Immature natural killer cell (primary cell): Measurements from ENCODE around the gene XIRP1. TPM values are rescaled to one million over a fixed set of nuclear protein-coding genes. Genes with fewer than 3 reads are reported as not detected.

Source experiments
- DNase-seq, 3 donors: peaks; one replicate each; pipeline ENCODE4 v3.0.0; 2022; ENCODE audit warnings: mixed read lengths in 1 of 3
- H3K27ac Mint-ChIP-seq, 6 donors: one replicate each; pipeline ENCODE4 v1.8.0; 2020; ENCODE audit warnings: mixed read lengths in 6 of 6, mild to moderate bottlenecking in 5 of 6, inconsistent platforms in 4 of 6, moderate library complexity in 3 of 6
- H3K27me3 Mint-ChIP-seq, 3 donors: one replicate each; pipeline ENCODE4 v1.8.0; 2020 to 2021; ENCODE audit warnings: low read depth in 3 of 3, mild to moderate bottlenecking in 3 of 3, mixed read lengths in 3 of 3, moderate library complexity in 3 of 3, inconsistent platforms in 1 of 3
- H3K36me3 Mint-ChIP-seq, 3 donors: one replicate each; pipeline ENCODE4 v1.8.0; 2020; ENCODE audit warnings: mixed read lengths in 3 of 3, inconsistent platforms in 2 of 3, mild to moderate bottlenecking in 2 of 3
- H3K4me1 Mint-ChIP-seq, 2 donors: one replicate each; pipeline ENCODE4 v1.8.0; 2020; ENCODE audit warnings: inconsistent platforms in 2 of 2, mild to moderate bottlenecking in 2 of 2, mixed read lengths in 2 of 2, moderate library complexity in 1 of 2
- H3K4me3 Mint-ChIP-seq, 5 donors: one replicate each; pipeline ENCODE4 v1.8.0; 2020; ENCODE audit warnings: mild to moderate bottlenecking in 5 of 5, mixed read lengths in 5 of 5, inconsistent platforms in 3 of 5, moderate library complexity in 3 of 5
- H3K9me3 Mint-ChIP-seq, 6 donors: one replicate each; pipeline ENCODE4 v1.8.0; 2020; ENCODE audit warnings: mild to moderate bottlenecking in 6 of 6, mixed read lengths in 6 of 6, inconsistent platforms in 4 of 6, moderate library complexity in 3 of 6
- polyA plus RNA-seq, 3 donors: library from polyadenylated mRNA; unstranded; fragments of 300-500 nt; fragmentation: Illumina TruSeq; gene quantifications; one replicate each; pipeline ENCODE4 v1.2.3, GENCODE V29; 2021

Gene XIRP1
- polyA plus RNA-seq, 3 donors from 2014 or later: 0.03 to 0.27 TPM; not detected in 1

DNA sequence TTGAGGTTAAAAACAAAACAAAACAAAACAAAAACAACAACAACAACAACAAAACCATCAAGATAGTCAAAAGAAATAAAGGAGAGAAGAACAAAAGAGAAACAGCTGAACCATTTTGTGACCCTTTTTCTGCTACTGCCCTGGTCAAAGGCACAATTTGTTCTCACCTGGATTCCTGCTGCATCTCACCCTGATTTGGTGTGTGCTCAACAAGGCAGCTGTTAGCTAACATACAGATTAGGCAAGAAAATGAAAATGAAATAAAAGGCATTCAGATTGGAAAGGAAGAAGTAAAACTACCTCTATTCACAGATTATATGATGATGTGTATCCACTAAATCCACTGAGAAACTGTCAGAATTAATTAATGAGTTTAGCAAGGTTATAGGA lies 28.7 kb upstream of the XIRP1 start:
- Mint-ChIP-seq H3K27ac (peak overlapping the region; percentile 86 to 98 (median 94)), H3K36me3 (no peaks in the 10 kb centered on the region), H3K27me3 (peaks cover 2 to 11% (median 7%) of the 10 kb centered on the region in 3 donors), H3K4me3 (peak overlapping the region; percentile 64 to 80 (median 69)), H3K9me3 (no peaks in the 10 kb centered on the region), H3K4me1 (peaks cover 89 to 97% of the 10 kb centered on the region in 2 donors)
- peak in 1 of 3 donors; percentile 21 for DNase-seq

- H3K27me3 Mint-ChIP-seq: peaks cover 2 to 11% (median 7%) of the 10 kb centered on the region in 3 donors
- H3K4me1 Mint-ChIP-seq: peaks cover 90 to 97% of the 10 kb centered on the region in 2 donors
- H3K4me3 Mint-ChIP-seq: peak overlapping the region; percentile 64 to 80 (median 69)
- H3K27ac Mint-ChIP-seq: peak overlapping the region; percentile 86 to 98 (median 94)
- H3K36me3 Mint-ChIP-seq: no peaks in the 10 kb centered on the region
- H3K9me3 Mint-ChIP-seq: no peaks in the 10 kb centered on the region
- peak; percentile 22 to 42 (median 33) for DNase-seq
These were observed 28.2 kb upstream of the XIRP1 start for GRCh38 chr3:39220407-39221140.

GRCh38 chr3:39219702-39220101 lies 27.3 kb upstream of the XIRP1 start:
- Mint-ChIP-seq H3K4me3 (peak overlapping the region in 2 of 5 donors; percentile 13 to 80), H3K36me3 (no peaks in the 10 kb centered on the region), H3K27me3 (peaks cover 2 to 11% (median 7%) of the 10 kb centered on the region in 3 donors), H3K27ac (peak overlapping the region; percentile 86 to 98 (median 94)), H3K4me1 (peaks cover 87 to 97% of the 10 kb centered on the region in 2 donors), H3K9me3 (no peaks in the 10 kb centered on the region)
- no peak for DNase-seq

DNA sequence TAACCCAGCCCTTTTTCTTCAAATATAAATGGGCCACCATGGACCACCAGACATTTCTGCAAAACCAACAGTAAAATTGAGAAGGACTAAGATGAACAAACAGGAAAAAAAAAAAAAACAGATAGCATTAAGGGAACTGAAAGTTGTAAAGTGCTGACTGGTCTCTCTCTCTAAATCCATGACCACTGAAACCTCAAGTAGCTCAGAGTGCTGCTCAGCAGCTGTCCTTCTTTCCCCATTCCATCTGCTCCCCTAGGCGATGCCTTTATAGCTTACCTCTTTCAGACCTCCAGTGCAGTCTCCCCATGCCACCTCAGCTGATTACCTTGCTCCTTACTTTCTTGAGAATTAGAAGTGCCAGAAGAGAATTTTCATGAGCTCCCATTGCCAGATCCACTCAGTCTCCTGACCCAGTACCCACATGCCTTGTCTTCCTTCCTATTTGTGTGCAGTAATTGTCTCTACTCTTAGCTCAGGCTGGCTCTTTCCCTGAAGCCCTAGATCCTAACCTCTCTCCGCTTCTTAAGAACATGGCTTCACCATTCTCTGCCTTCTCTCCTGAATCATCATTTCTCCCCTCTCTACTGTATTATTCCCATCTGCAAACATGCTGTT lies 23.9 kb upstream of the XIRP1 start:
- peak overlapping the region; percentile 50 to 73 (median 53) for H3K4me3 Mint-ChIP-seq
- peak overlapping the region; percentile 42 to 91 (median 75) for H3K27ac Mint-ChIP-seq
- H3K36me3 Mint-ChIP-seq: peaks cover 0 to 5% (median 2%) of the 10 kb centered on the region in 3 donors
- no peaks in the 10 kb centered on the region for H3K9me3 Mint-ChIP-seq
- peaks cover 69 to 90% of the 10 kb centered on the region in 2 donors for H3K4me1 Mint-ChIP-seq
- H3K27me3 Mint-ChIP-seq: peaks cover 2 to 4% (median 4%) of the 10 kb centered on the region in 3 donors
- DNase-seq: peak in 2 of 3 donors; percentile 32 to 42

- peaks cover 71 to 90% of the 10 kb centered on the region in 2 donors for H3K4me1 Mint-ChIP-seq
- DNase-seq: no peak
- H3K36me3 Mint-ChIP-seq: peaks cover 0 to 9% (median 6%) of the 10 kb centered on the region in 3 donors
- H3K27ac Mint-ChIP-seq: peak overlapping the region; percentile 6 to 76 (median 52)
- H3K4me3 Mint-ChIP-seq: no peak overlapping the region
- H3K9me3 Mint-ChIP-seq: no peaks in the 10 kb centered on the region
- H3K27me3 Mint-ChIP-seq: peaks cover 0 to 6% (median 4%) of the 10 kb centered on the region in 3 donors
These were observed 21.2 kb upstream of the XIRP1 start for GRCh38 chr3:39213613-39214012.

GRCh38 chr3:39212665-39213064 lies 20.3 kb upstream of the XIRP1 start:
- Mint-ChIP-seq H3K27ac (peak overlapping the region in 1 of 6 donors; percentile 29), H3K9me3 (no peaks in the 10 kb centered on the region), H3K27me3 (peaks cover 0 to 7% (median 6%) of the 10 kb centered on the region in 3 donors)

DNA sequence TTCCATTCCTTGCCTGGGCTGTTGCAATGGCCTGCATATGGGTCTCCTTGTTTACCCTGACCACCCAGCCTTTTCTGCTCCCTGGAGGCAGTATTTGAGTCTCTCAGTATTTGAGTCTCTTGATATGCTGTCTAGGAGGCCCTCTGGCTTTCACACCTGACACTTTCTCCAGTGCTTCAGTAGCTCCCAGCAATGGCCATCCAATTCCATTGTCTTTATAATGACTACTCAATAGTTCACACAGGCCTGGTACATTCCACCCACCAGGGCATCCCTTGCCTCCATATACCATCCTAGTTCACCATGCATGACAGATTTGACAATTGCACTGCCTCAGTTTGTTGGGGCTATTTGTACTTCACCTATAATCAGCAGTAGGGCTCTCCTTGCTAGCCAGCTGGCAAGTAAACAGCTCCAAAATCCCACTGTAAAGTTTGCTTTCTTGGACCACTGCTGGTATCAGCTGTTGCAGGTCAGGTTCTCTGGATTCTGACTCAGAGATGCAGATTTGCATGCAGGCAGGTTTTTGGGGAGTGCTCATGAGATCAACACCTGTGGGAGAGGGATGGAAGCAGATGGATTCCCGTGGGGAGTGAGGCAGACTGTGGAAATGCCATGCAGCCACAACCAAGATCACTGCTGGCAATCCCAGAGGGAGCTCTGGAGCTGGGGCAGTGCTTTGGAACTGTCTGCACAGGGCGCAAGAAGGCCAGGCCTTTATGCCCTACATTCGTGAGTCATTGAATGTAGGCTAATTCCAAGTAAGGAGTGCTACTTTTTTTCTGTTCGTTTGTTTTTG lies 19.1 kb upstream of the XIRP1 start:
- Mint-ChIP-seq H3K27ac (peak overlapping the region; percentile 0 to 85 (median 58)), H3K4me1 (peaks cover 71 to 82% of the 10 kb centered on the region in 2 donors), H3K36me3 (peaks cover 0 to 9% (median 6%) of the 10 kb centered on the region in 3 donors), H3K9me3 (no peaks in the 10 kb centered on the region), H3K4me3 (peak overlapping the region in 1 of 5 donors; percentile 16), H3K27me3 (peaks cover 0 to 7% (median 6%) of the 10 kb centered on the region in 3 donors)
- no peak for DNase-seq

More at GRCh38 chr3:39212665-39213064, 20.3 kb upstream of the XIRP1 start:
- DNase-seq: no peak
- H3K4me3 Mint-ChIP-seq: no peak overlapping the region
- peaks cover 75 to 92% of the 10 kb centered on the region in 2 donors for H3K4me1 Mint-ChIP-seq
- peaks cover 0 to 9% (median 6%) of the 10 kb centered on the region in 3 donors for H3K36me3 Mint-ChIP-seq

DNA sequence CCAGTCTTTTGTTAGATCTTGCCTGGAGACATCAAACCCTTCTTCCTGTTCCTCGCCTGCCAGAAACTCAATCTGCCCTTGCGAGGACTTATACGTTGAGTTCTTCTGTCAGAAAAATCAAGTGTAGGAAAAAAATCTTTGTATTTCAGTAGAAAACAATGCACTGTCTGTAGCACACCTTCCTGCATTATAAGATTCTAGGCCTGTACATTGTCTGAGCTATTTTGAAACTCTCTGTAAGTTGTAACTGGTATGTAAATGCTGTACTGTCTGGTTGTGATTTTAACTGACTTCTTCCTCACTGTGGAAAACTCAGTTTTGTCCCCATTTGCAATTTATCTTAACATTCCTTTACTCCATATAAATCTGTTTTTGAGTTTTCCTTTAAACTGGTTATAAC lies 17.7 kb upstream of the XIRP1 start:
- peaks cover 0 to 9% (median 6%) of the 10 kb centered on the region in 3 donors for H3K36me3 Mint-ChIP-seq
- peaks cover 57 to 67% of the 10 kb centered on the region in 2 donors for H3K4me1 Mint-ChIP-seq
- H3K4me3 Mint-ChIP-seq: peak overlapping the region; percentile 20 to 76 (median 49)
- DNase-seq: no peak
- H3K27ac Mint-ChIP-seq: peak overlapping the region; percentile 82 to 91 (median 89)
- H3K9me3 Mint-ChIP-seq: no peaks in the 10 kb centered on the region
- peaks cover 0 to 6% (median 3%) of the 10 kb centered on the region in 3 donors for H3K27me3 Mint-ChIP-seq

- no peak for DNase-seq
- Mint-ChIP-seq H3K27me3 (peaks cover 0 to 6% (median 3%) of the 10 kb centered on the region in 3 donors), H3K36me3 (peaks cover 0 to 9% (median 6%) of the 10 kb centered on the region in 3 donors), H3K27ac (peak overlapping the region; percentile 73 to 91 (median 89)), H3K4me1 (peaks cover 56 to 61% of the 10 kb centered on the region in 2 donors), H3K9me3 (no peaks in the 10 kb centered on the region), H3K4me3 (peak overlapping the region; percentile 20 to 76 (median 56))
These were observed 17.1 kb upstream of the XIRP1 start for GRCh38 chr3:39209329-39209970.

DNA sequence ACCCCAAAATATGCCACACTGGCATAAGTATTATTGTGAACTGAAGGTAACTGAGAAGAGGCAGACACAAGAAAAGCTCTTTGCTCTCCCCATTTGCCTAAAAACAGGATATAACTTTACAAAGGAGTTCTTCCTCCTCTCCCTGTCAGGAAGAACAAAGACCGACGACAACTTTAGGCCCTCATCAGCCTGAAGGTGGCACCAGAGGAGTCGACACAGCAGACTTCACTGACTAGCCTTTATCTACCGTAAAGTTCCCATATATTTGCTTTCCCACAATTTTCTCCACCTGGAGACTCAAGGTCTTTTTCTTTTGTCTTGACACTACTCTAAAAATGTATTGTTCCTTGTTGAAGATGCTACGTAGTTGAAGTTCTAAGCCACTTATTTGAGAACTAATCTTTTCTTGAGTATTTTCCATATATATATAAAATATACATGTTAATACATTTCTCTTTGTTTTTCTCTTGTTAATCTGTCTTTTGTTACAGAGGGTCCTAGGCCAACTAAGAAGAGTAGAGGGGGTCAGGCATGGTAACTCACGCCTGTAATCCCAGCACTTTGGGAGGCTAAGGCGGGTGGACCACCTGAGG lies 16.2 kb upstream of the XIRP1 start:
- DNase-seq: peak; percentile 57 to 67 (median 64)
- Mint-ChIP-seq H3K36me3 (peaks cover 0 to 9% (median 9%) of the 10 kb centered on the region in 3 donors), H3K4me1 (peaks cover 48 to 52% of the 10 kb centered on the region in 2 donors), H3K27me3 (peaks cover 0 to 6% (median 3%) of the 10 kb centered on the region in 3 donors), H3K4me3 (peak overlapping the region; percentile 22 to 57 (median 47)), H3K9me3 (no peaks in the 10 kb centered on the region), H3K27ac (peak overlapping the region; percentile 82 to 92 (median 88))

- Mint-ChIP-seq H3K4me1 (peaks cover 42 to 46% of the 10 kb centered on the region in 2 donors), H3K9me3 (no peaks in the 10 kb centered on the region), H3K27me3 (peaks cover 0 to 6% (median 3%) of the 10 kb centered on the region in 3 donors), H3K27ac (peak overlapping the region; percentile 82 to 92 (median 88)), H3K4me3 (no peak overlapping the region), H3K36me3 (peaks cover 0 to 16% (median 12%) of the 10 kb centered on the region in 3 donors)
- DNase-seq: no peak
These were observed 15.2 kb upstream of the XIRP1 start for GRCh38 chr3:39207361-39208186.
